Cardiac muscle cell (in vitro differentiated cells and primary cell): Measurements from ENCODE around the gene TBXAS1. TPM values are rescaled to one million over a fixed set of nuclear protein-coding genes. Genes with fewer than 3 reads are reported as not detected.

ENCODE experiments used
- DNase-seq, 2 donors: peaks; one replicate each; pipeline versions ENCODE4 v3.0.0 to v3.0.0-alpha.2; 2010 to 2017; ENCODE audit warnings: low read depth in 1 of 2, low spot score in 1 of 2
- H3K27ac ChIP-seq: fragments of 200-600 bp; sonication (generic); 2 replicates; pipeline ENCODE4 v1.5.1; 2016
- H3K27me3 ChIP-seq: fragments of 200-600 bp; sonication (generic); 2 replicates; pipeline ENCODE4 v1.6.0; 2016; ENCODE audit warnings: control low read depth
- H3K36me3 ChIP-seq: fragments of 200-600 bp; sonication (generic); 2 replicates; pipeline ENCODE4 v1.5.1; 2016; ENCODE audit warnings: control low read depth
- H3K4me1 ChIP-seq: fragments of 200-600 bp; sonication (generic); 2 replicates; pipeline ENCODE4 v1.8.1; 2017; ENCODE audit warnings: low read depth, mild to moderate bottlenecking, mixed run types
- H3K4me3 ChIP-seq: fragments of 200-600 bp; sonication (generic); 2 replicates; pipeline ENCODE4 v1.5.1; 2016; ENCODE audit warnings: mild to moderate bottlenecking
- H3K9me3 ChIP-seq: fragments of 200-600 bp; sonication (generic); 2 replicates; pipeline ENCODE4 v1.5.1; 2017; ENCODE audit warnings: low read depth, mild to moderate bottlenecking, control low read depth
- polyA plus RNA-seq: library from polyadenylated mRNA; unstranded; fragments of >200 nt; fragmentation: Nextera tagmentation; extraction: Ambion mirVana; gene quantifications from 2 replicates; pipeline ENCODE4 v1.2.1, GENCODE V29; 2016
- total RNA-seq: library from RNA; depleted of rRNA; stranded (reverse); fragments of >200 nt; gene quantifications from 2 replicates; pipeline ENCODE4 v1.2.3, GENCODE V29; 2016
- TF ChIP-seq, protein P1 (sequence below): IDR thresholded peaks from 2 replicates; pipeline ENCODE4 v1.5.1; 2012; ENCODE audit warnings: low read depth, mild to moderate bottlenecking, low read length

Gene TBXAS1
- total and polyA plus RNA-seq, 2 experiments from 2014 or later = 0.83 to 6.2 TPM

DNA sequence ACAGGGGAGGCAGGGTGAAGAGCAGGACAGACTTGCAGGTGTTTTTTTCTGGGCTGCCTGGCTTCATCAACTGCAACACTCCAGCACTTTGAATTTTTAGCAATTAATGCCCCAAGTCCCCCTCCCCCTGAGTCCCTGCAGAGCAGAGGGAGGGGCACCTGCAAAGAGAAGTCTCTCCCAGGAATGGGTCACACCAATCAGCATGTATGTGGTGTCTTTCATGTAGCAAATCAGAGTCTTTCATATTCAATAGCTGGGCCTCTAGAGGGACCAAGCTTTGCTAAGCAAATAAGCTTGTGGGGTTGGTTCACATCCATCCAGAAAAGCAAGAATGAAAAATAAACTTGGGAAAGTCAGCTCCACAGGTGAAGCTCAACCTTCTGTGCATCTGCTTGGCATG is 143.0 kb downstream of the TBXAS1 start:
- H3K4me1 ChIP-seq = no peaks in the 10 kb centered on the region
- no peak overlapping the region for H3K27ac ChIP-seq
- DNase-seq = no peak
- TF ChIP-seq, protein P1, sequence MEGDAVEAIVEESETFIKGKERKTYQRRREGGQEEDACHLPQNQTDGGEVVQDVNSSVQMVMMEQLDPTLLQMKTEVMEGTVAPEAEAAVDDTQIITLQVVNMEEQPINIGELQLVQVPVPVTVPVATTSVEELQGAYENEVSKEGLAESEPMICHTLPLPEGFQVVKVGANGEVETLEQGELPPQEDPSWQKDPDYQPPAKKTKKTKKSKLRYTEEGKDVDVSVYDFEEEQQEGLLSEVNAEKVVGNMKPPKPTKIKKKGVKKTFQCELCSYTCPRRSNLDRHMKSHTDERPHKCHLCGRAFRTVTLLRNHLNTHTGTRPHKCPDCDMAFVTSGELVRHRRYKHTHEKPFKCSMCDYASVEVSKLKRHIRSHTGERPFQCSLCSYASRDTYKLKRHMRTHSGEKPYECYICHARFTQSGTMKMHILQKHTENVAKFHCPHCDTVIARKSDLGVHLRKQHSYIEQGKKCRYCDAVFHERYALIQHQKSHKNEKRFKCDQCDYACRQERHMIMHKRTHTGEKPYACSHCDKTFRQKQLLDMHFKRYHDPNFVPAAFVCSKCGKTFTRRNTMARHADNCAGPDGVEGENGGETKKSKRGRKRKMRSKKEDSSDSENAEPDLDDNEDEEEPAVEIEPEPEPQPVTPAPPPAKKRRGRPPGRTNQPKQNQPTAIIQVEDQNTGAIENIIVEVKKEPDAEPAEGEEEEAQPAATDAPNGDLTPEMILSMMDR = no peak
- no peak overlapping the region for H3K4me3 ChIP-seq
- no peaks in the 10 kb centered on the region for H3K27me3 ChIP-seq
- no peaks in the 10 kb centered on the region for H3K36me3 ChIP-seq
- H3K9me3 ChIP-seq = no peaks in the 10 kb centered on the region

DNA sequence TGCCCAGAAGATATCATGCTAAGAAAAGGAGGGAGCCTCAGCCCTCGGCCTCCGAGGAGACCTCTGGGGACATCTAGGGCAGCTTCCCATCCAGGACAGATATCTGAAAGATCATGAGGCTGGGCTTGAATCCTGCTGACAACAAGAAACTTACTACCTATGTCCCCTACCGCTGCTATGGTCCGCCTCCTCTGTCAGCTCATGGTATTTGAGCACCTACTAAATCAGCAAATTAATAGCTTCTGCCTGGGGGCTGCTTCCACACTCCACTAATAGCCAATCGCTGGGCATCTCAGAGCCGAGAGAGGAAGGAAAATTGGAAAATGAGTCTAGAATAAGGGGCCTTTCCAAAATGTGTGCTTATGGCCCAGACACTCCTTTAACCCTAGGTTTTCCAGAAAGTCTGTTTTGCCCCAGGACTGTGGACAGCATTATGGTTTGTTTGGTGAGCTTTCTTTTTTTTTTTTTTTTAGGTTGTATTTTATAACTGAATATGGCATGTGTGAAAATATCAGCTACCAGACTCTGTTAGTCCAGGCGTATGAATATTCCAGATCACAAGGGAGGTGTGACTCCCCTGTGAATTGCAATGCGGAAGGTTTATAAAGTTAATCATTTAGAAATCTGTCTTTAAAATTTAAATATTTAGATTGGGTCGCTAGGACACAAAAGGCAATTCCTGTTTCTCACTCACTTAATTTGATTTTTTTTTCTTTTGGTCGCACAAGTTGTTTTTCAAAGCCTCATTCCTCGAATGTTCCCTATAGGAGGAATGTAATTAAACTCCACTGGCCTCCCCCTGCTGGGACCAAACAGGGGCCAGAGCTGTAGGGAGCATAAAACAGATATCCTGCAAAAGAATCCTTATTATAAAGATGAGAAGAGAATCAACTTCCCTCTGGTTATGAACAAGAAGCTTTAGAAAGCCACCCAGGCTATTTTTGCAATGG is 144.3 kb downstream of the TBXAS1 start:
- DNase-seq = no peak
- TF ChIP-seq, protein P1 = no peak
- no peak overlapping the region for H3K27ac ChIP-seq
- H3K4me1 ChIP-seq = no peaks in the 10 kb centered on the region
- no peaks in the 10 kb centered on the region for H3K9me3 ChIP-seq
- H3K27me3 ChIP-seq = no peaks in the 10 kb centered on the region
- no peak overlapping the region for H3K4me3 ChIP-seq
- H3K36me3 ChIP-seq = no peaks in the 10 kb centered on the region

DNA sequence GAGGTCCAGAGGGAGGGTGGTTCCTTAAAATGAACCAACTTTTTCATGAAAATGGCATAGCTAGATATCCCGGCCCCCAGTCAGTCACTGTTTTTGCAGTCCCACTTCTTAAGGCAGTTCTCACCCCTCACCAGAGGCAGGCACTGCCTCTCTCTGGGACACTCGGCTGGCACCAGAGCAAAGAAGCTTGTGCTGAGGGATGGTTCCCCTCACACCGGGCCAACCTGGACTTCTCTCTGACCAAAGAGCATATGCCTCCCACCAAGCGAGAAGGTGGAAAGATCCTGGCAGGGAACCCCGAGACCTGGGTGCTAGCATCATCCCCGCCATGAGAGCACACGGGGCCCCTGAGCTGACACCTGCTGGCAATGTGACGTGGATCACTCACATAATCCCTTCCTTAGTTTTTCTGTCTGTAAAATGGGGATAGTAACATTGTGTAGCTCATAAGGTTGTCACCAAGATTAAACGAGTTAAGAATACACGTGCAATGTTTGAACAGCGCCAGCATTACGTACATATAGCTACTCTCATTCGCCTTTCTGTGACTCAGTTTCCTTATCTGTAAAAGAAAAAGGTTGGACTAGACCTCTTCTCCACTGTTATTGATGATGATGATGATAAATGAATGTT is 145.2 kb downstream of the TBXAS1 start:
- H3K4me1 ChIP-seq = no peaks in the 10 kb centered on the region
- no peak for DNase-seq
- H3K36me3 ChIP-seq = no peaks in the 10 kb centered on the region
- TF ChIP-seq, protein P1 = no peak
- H3K27ac ChIP-seq = no peak overlapping the region
- H3K9me3 ChIP-seq = no peaks in the 10 kb centered on the region
- no peaks in the 10 kb centered on the region for H3K27me3 ChIP-seq
- H3K4me3 ChIP-seq = no peak overlapping the region

DNA sequence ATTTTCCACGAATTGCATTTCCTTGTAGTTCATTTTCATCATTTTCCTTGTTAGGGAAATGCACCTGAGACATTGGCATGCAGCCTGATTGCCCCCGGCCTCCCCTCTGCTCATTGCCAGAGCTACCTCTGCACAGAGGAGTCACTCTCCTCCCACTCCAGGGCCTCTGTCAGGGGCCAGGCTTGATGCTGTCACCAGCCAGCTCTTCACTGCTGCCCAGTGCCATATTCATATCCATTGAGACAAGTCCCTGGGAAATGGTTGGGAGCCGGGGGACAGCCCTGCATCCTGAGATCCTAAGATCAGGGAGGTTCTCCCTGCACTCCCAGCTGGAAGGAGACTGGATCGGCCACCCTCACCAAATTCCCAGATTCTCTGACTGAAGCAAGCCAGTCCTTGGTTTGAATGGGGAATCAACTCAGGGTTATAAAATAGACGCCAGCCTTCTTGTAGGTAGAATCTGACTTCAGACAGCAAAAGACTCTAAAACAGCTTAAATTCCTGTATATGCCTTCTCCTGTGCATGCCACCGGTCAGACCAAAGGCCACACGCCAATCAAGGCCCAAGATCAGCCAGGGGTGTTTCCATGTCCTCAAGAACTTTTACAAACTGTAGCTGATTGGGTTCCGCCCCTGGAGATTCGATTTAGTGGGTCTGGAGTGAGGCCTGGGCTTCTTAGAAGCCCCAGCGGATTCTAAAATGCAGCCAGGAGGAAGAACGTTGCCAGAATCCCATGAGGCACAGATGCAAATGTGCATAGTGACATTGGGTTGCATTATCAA is 147.2 kb downstream of the TBXAS1 start:
- Histone ChIP-seq H3K4me3 (no peak overlapping the region), H3K27ac (no peak overlapping the region), H3K9me3 (no peaks in the 10 kb centered on the region), H3K36me3 (no peaks in the 10 kb centered on the region), H3K27me3 (no peaks in the 10 kb centered on the region), H3K4me1 (no peaks in the 10 kb centered on the region)
- TF ChIP-seq, protein P1 = no peak
- no peak for DNase-seq

DNA sequence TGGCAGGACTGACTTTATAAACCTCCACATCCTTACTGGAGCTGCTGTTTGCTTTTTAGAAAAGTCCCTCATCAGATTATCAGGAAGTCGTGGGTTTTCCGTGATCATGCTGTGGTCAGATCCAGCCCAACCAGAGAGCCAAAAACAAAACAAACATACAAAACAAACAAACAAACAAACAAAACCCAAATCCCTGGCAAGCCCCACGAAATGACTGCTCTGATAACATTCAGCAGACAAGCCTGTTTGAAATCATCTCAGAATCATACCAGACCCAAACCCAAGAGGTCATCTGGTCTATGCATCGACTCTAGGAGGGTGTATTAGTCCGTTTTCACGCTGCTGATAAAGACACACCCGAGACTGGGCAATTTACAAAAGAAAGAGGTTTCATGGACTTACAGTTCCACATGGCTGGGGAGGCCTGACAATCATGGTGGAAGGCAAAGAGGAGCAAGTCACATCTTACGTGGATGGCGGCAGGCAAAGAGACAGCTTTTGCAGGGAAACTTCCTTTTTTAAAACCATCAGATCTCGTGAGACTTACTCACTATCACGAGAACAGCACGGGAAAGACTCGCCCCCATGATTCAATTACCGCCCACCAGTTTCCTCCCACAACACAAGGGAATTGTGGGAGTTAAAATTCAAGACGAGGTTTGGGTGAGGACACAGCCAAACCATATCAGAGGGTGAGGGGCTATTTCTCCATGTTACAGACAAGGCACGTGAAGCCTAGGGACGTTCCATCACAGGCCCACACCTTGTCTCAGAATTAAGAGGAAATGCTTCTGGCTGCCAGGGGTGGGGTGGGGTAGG is 148.0 kb downstream of the TBXAS1 start:
- H3K36me3 ChIP-seq = no peaks in the 10 kb centered on the region
- H3K27me3 ChIP-seq = no peaks in the 10 kb centered on the region
- no peaks in the 10 kb centered on the region for H3K9me3 ChIP-seq
- TF ChIP-seq, protein P1 = no peak
- DNase-seq = no peak
- peaks cover 2% of the 10 kb centered on the region for H3K4me1 ChIP-seq
- H3K27ac ChIP-seq = no peak overlapping the region
- H3K4me3 ChIP-seq = no peak overlapping the region
